ENCODE data around the gene YTHDC2. TPM values are rescaled to one million over a fixed set of nuclear protein-coding genes. Genes with fewer than 3 reads are reported as not detected.

YTHDC2 gene
- total RNA-seq, 1 donor: 32.6 TPM

GRCh38 chr5:113490317-113490716 lies 23.2 kb upstream of the YTHDC2 start:
- Histone ChIP-seq H3K79me2 (ENCODE audit: insufficient read depth, low read length) (no peaks in the 10 kb centered on the region), H2AFZ (ENCODE audit: low read length) (no peak overlapping the region), H3K4me1 (ENCODE audit: insufficient read depth, low read length) (peaks cover 21% of the 10 kb centered on the region), H4K20me1 (ENCODE audit: insufficient read depth, low read length) (no peaks in the 10 kb centered on the region), H3K4me3 (ENCODE audit: insufficient read depth, low read length) (no peak overlapping the region), H3K27ac (ENCODE audit: low read depth, low read length) (no peak overlapping the region), H3K27me3 (ENCODE audit: insufficient read depth, low read length) (peaks cover 16% of the 10 kb centered on the region), H3K9me3 (ENCODE audit: low read depth, low read length) (peaks cover 6% of the 10 kb centered on the region), H3K4me2 (ENCODE audit: insufficient read depth, low read length) (no peak overlapping the region), H3K36me3 (ENCODE audit: insufficient read depth, low read length) (no peaks in the 10 kb centered on the region)
- no peak for TF ChIP-seq CTCF (IDR thresholded peaks at IDR 0.05; ENCODE audit: extremely low read depth, low read depth, low read length)
- no peak for DNase-seq (ENCODE audit: insufficient read length, low spot score, missing footprints)

- Histone ChIP-seq H3K9me3 (ENCODE audit: low read depth, low read length) (peaks cover 6% of the 10 kb centered on the region), H2AFZ (ENCODE audit: low read length) (no peak overlapping the region), H3K4me1 (ENCODE audit: insufficient read depth, low read length) (peaks cover 21% of the 10 kb centered on the region), H3K79me2 (ENCODE audit: insufficient read depth, low read length) (no peaks in the 10 kb centered on the region), H3K4me3 (ENCODE audit: insufficient read depth, low read length) (no peak overlapping the region), H3K4me2 (ENCODE audit: insufficient read depth, low read length) (no peak overlapping the region), H3K36me3 (ENCODE audit: insufficient read depth, low read length) (no peaks in the 10 kb centered on the region), H4K20me1 (ENCODE audit: insufficient read depth, low read length) (no peaks in the 10 kb centered on the region), H3K27me3 (ENCODE audit: insufficient read depth, low read length) (peaks cover 13% of the 10 kb centered on the region), H3K27ac (ENCODE audit: low read depth, low read length) (no peak overlapping the region)
- no peak for TF ChIP-seq CTCF (IDR thresholded peaks at IDR 0.05; ENCODE audit: extremely low read depth, low read depth, low read length)
- no peak for DNase-seq (ENCODE audit: insufficient read length, low spot score, missing footprints)
These were observed 22.5 kb upstream of the YTHDC2 start for GRCh38 chr5:113491022-113491421.

GRCh38 chr5:113493446-113493845 lies 20.0 kb upstream of the YTHDC2 start:
- Histone ChIP-seq H3K79me2 (ENCODE audit: insufficient read depth, low read length) (no peaks in the 10 kb centered on the region), H3K27me3 (ENCODE audit: insufficient read depth, low read length) (peaks cover 2% of the 10 kb centered on the region), H3K9me3 (ENCODE audit: low read depth, low read length) (peaks cover 6% of the 10 kb centered on the region), H3K4me3 (ENCODE audit: insufficient read depth, low read length) (no peak overlapping the region), H3K27ac (ENCODE audit: low read depth, low read length) (no peak overlapping the region), H3K4me1 (ENCODE audit: insufficient read depth, low read length) (peaks cover 12% of the 10 kb centered on the region), H4K20me1 (ENCODE audit: insufficient read depth, low read length) (no peaks in the 10 kb centered on the region), H3K4me2 (ENCODE audit: insufficient read depth, low read length) (no peak overlapping the region), H2AFZ (ENCODE audit: low read length) (no peak overlapping the region), H3K36me3 (ENCODE audit: insufficient read depth, low read length) (no peaks in the 10 kb centered on the region)
- no peak for DNase-seq (ENCODE audit: insufficient read length, low spot score, missing footprints)
- TF ChIP-seq CTCF (IDR thresholded peaks at IDR 0.05; ENCODE audit: extremely low read depth, low read depth, low read length): no peak

GRCh38 chr5:113495422-113495841 lies 18.1 kb upstream of the YTHDC2 start:
- Histone ChIP-seq H3K4me1 (ENCODE audit: insufficient read depth, low read length) (no peaks in the 10 kb centered on the region), H3K4me3 (ENCODE audit: insufficient read depth, low read length) (no peak overlapping the region), H3K79me2 (ENCODE audit: insufficient read depth, low read length) (no peaks in the 10 kb centered on the region), H3K9me3 (ENCODE audit: low read depth, low read length) (peaks cover 3% of the 10 kb centered on the region), H3K27ac (ENCODE audit: low read depth, low read length) (no peak overlapping the region), H3K36me3 (ENCODE audit: insufficient read depth, low read length) (no peaks in the 10 kb centered on the region), H4K20me1 (ENCODE audit: insufficient read depth, low read length) (no peaks in the 10 kb centered on the region), H3K4me2 (ENCODE audit: insufficient read depth, low read length) (no peak overlapping the region), H2AFZ (ENCODE audit: low read length) (peak overlapping the region; percentile 66), H3K27me3 (ENCODE audit: insufficient read depth, low read length) (peaks cover 4% of the 10 kb centered on the region)
- no peak for DNase-seq (ENCODE audit: insufficient read length, low spot score, missing footprints)
- no peak for TF ChIP-seq CTCF (IDR thresholded peaks at IDR 0.05; ENCODE audit: extremely low read depth, low read depth, low read length)
